H1 (cell line): ENCODE results near the gene FASTKD1. TPM values are rescaled to one million over a fixed set of nuclear protein-coding genes. Genes with fewer than 3 reads are reported as not detected.

ENCODE experiments used
- CTCF ChIA-PET: fragments of 300-600 bp; sonication (Branson Sonifier 250); formaldehyde crosslinking; loops from one replicate; lab custom pipeline; 2021; ENCODE audit not compliant: partially characterized antibody; lab: Charles Lee
- POLR2A ChIA-PET: fragments of 300-600 bp; sonication (Branson Sonifier 250); formaldehyde crosslinking; loops from one replicate; lab custom pipeline; 2021; ENCODE audit warnings: inconsistent platforms; ENCODE audit not compliant: partially characterized antibody; lab: Charles Lee
- DNase-seq, 2 experiments: peaks; one replicate each; pipeline versions ENCODE4 v3.0.0 to v3.0.0-alpha.2; 2010 to 2022; ENCODE audit warnings: low spot score in 2 of 2, low read depth in 1 of 2, mixed read lengths in 1 of 2
- FAIRE-seq: peaks from 2 replicates; lab custom pipeline; 2011; peaks lifted over from hg19 to GRCh38; lab: Jason Lieb, UNC
- H2AFZ ChIP-seq: 2 replicates; pipeline ENCODE4 v1.8.1; 2012; ENCODE audit warnings: low read length, inconsistent platforms
- H2AK5ac ChIP-seq: 2 replicates; pipeline ENCODE4 v1.6.1; 2013; ENCODE audit warnings: low read depth, low read length
- H2BK120ac ChIP-seq: replicated peaks from 2 replicates; pipeline ENCODE3; 2013; ENCODE audit warnings: low read depth, low read length, inconsistent platforms
- H2BK12ac ChIP-seq: 2 replicates; pipeline ENCODE4 v1.6.1; 2013; ENCODE audit warnings: low read depth, low read length
- H2BK15ac ChIP-seq: 2 replicates; pipeline ENCODE4 v1.6.1; 2013; ENCODE audit warnings: low read length
- H2BK20ac ChIP-seq: 2 replicates; pipeline ENCODE4 v1.6.1; 2013; ENCODE audit warnings: low read length
- H2BK5ac ChIP-seq: 2 replicates; pipeline ENCODE4 v1.6.1; 2013; ENCODE audit warnings: low read depth, low read length
- H3K14ac ChIP-seq: 2 replicates; pipeline ENCODE4 v1.6.1; 2013; ENCODE audit warnings: inconsistent platforms; ENCODE audit not compliant: insufficient read length
- H3K18ac ChIP-seq: 2 replicates; pipeline ENCODE4 v1.6.1; 2013; ENCODE audit warnings: low read length; ENCODE audit errors: extremely low read depth
- H3K23ac ChIP-seq: 2 replicates; pipeline ENCODE4 v1.6.1; 2013; ENCODE audit warnings: inconsistent platforms; ENCODE audit not compliant: insufficient read length
- H3K23me2 ChIP-seq: 2 replicates; pipeline ENCODE4 v1.6.1; 2013; ENCODE audit warnings: low read depth, low read length
- H3K27ac ChIP-seq: 2 replicates; pipeline ENCODE4 v1.6.1; 2011; ENCODE audit warnings: low read depth, low read length, inconsistent platforms
- H3K27me3 ChIP-seq, 4 experiments: replicated peaks in 1 of 4; 1 replicate in 1 of 4; 2 replicates in 3 of 4; pipeline versions ENCODE4 v1.6.1 to v1.8.1; 2011 to 2013; ENCODE audit warnings: low read length in 3 of 4, mild to moderate bottlenecking in 3 of 4, inconsistent platforms in 2 of 4, mixed read lengths in 2 of 4, moderate library complexity in 1 of 4; ENCODE audit not compliant: control insufficient read depth in 3 of 4, insufficient read depth in 3 of 4; ENCODE audit errors: extremely low read depth in 1 of 4
- H3K36me3 ChIP-seq, 4 experiments: 2 replicates each; pipeline versions ENCODE4 v1.6.1 to v1.8.1; 2011 to 2013; ENCODE audit warnings: mild to moderate bottlenecking in 4 of 4, low read length in 3 of 4, moderate library complexity in 2 of 4, control low read depth in 1 of 4, inconsistent platforms in 1 of 4; ENCODE audit not compliant: insufficient read depth in 4 of 4, control insufficient read depth in 2 of 4
- H3K4ac ChIP-seq: replicated peaks from 2 replicates; pipeline ENCODE3; 2013; ENCODE audit warnings: low read length, low read depth, mixed read lengths, inconsistent platforms; ENCODE audit not compliant: insufficient read length
- H3K4me1 ChIP-seq, 4 experiments: replicated peaks in 1 of 4; 1 replicate in 1 of 4; 2 replicates in 3 of 4; pipeline versions ENCODE4 v1.6.1 to v1.8.1; 2011 to 2013; ENCODE audit warnings: low read length in 3 of 4, inconsistent platforms in 2 of 4, mixed read lengths in 1 of 4; ENCODE audit not compliant: insufficient read depth in 4 of 4, control insufficient read depth in 3 of 4
- H3K4me2 ChIP-seq, 2 experiments: 2 replicates each; pipeline versions ENCODE4 v1.6.1 to v1.8.1; 2011 to 2013; ENCODE audit warnings: low read depth in 2 of 2, low read length in 2 of 2, control low read depth in 1 of 2, inconsistent platforms in 1 of 2, mild to moderate bottlenecking in 1 of 2; ENCODE audit not compliant: insufficient read depth in 1 of 2
- H3K4me3 ChIP-seq, 4 experiments: fragments of 200-600, 300-600 bp in 1 of 4; sonication (generic), shearing (Covaris generic), sonication (Bioruptor Twin) in 1 of 4; 2 replicates each; pipeline versions ENCODE4 v1.5.1 to v1.8.1; 2011 to 2016; ENCODE audit warnings: low read length in 4 of 4, low read depth in 3 of 4, control low read depth in 2 of 4, inconsistent platforms in 2 of 4, mild to moderate bottlenecking in 2 of 4, mixed read lengths in 1 of 4, moderate library complexity in 1 of 4; ENCODE audit not compliant: insufficient read depth in 2 of 4; ENCODE audit errors: extremely low read depth in 1 of 4
- H3K56ac ChIP-seq: replicated peaks from 2 replicates; pipeline ENCODE3; 2013; ENCODE audit warnings: low read depth, mild to moderate bottlenecking, mixed read lengths, low read length, inconsistent platforms; ENCODE audit not compliant: insufficient read length
- H3K79me1 ChIP-seq: 2 replicates; pipeline ENCODE4 v1.6.1; 2013; ENCODE audit warnings: low read depth, low read length, control low read depth
- H3K79me2 ChIP-seq, 2 experiments: 2 replicates each; pipeline versions ENCODE4 v1.6.1 to v1.8.1; 2012 to 2013; ENCODE audit warnings: low read length in 2 of 2, mild to moderate bottlenecking in 2 of 2, inconsistent platforms in 1 of 2; ENCODE audit not compliant: insufficient read depth in 2 of 2, control insufficient read depth in 1 of 2
- H3K9ac ChIP-seq, 4 experiments: replicated peaks in 1 of 4; 1 replicate in 1 of 4; 2 replicates in 3 of 4; pipeline versions ENCODE4 v1.6.1 to v1.8.1; 2011 to 2013; ENCODE audit warnings: low read depth in 3 of 4, low read length in 3 of 4, control low read depth in 2 of 4, mild to moderate bottlenecking in 2 of 4, moderate library complexity in 2 of 4, inconsistent platforms in 1 of 4; ENCODE audit errors: extremely low read depth in 1 of 4
- H3K9me3 ChIP-seq, 2 experiments: 2 replicates each; pipeline versions ENCODE4 v1.6.1 to v1.8.1; 2012 to 2013; ENCODE audit warnings: mild to moderate bottlenecking in 2 of 2, moderate library complexity in 2 of 2, control low read depth in 1 of 2, inconsistent platforms in 1 of 2, low read depth in 1 of 2, low read length in 1 of 2, mixed read lengths in 1 of 2; ENCODE audit not compliant: insufficient read depth in 2 of 2
- H4K20me1 ChIP-seq, 2 experiments: replicated peaks in 1 of 2; 2 replicates each; pipeline versions ENCODE3 to v1.8.1; 2011 to 2013; ENCODE audit warnings: inconsistent platforms in 2 of 2, low read length in 2 of 2, mild to moderate bottlenecking in 1 of 2; ENCODE audit not compliant: insufficient read depth in 2 of 2, control insufficient read depth in 1 of 2
- H4K5ac ChIP-seq: 2 replicates; pipeline ENCODE4 v1.6.1; 2013; ENCODE audit warnings: low read length, low read depth, mixed read lengths, inconsistent platforms; ENCODE audit not compliant: insufficient read length
- H4K8ac ChIP-seq: 2 replicates; pipeline ENCODE4 v1.8.0; 2013; ENCODE audit warnings: mild to moderate bottlenecking, moderate library complexity, low read length, inconsistent platforms; ENCODE audit not compliant: insufficient read depth; ENCODE audit errors: extremely low read depth
- H4K91ac ChIP-seq: replicated peaks from 2 replicates; pipeline ENCODE3; 2013; ENCODE audit warnings: low read length, mixed read lengths, inconsistent platforms; ENCODE audit not compliant: insufficient read length
- ATF2 ChIP-seq: IDR thresholded peaks from 2 replicates; pipeline ENCODE4 v1.6.1; 2012; ENCODE audit warnings: low read length, inconsistent platforms
- CTBP2 ChIP-seq: IDR thresholded peaks from 2 replicates; pipeline ENCODE4 v1.7.0; 2011; ENCODE audit warnings: borderline replicate concordance, mild to moderate bottlenecking, moderate library complexity, mixed read lengths, low read length; ENCODE audit not compliant: insufficient read depth, insufficient read length
- EZH2 ChIP-seq: fragments of 200-600 bp; sonication (generic); IDR thresholded peaks from 2 replicates; pipeline ENCODE4 v1.7.1; 2012; ENCODE audit warnings: low read depth, mild to moderate bottlenecking, moderate library complexity, low read length, inconsistent platforms; ENCODE audit not compliant: severe bottlenecking
- JUND ChIP-seq: IDR thresholded peaks from 2 replicates; pipeline ENCODE4 v1.6.1; 2011; ENCODE audit warnings: mild to moderate bottlenecking, improper control_type of control experiment, low read length
- KDM1A ChIP-seq: fragments of 200-600, 300-600 bp; sonication (generic); IDR thresholded peaks from 2 replicates; pipeline ENCODE4 v1.7.1; 2016; ENCODE audit warnings: mild to moderate bottlenecking, low read length, borderline replicate concordance
- POLR2AphosphoS5 ChIP-seq: IDR thresholded peaks from 2 replicates; pipeline ENCODE4 v1.6.1; 2011; ENCODE audit warnings: low read depth, low read length
- SIX5 ChIP-seq: IDR thresholded peaks from 2 replicates; pipeline ENCODE4 v1.6.1; 2011; ENCODE audit warnings: mild to moderate bottlenecking, low read depth, low read length
- ZNF274 ChIP-seq: IDR thresholded peaks from 2 replicates; pipeline ENCODE4 v1.7.0; 2012; ENCODE audit warnings: low read length, borderline replicate concordance; ENCODE audit errors: extremely low read depth
- WGBS, 2 experiments: shearing (Covaris generic) in 1 of 2; methylation state at CpG; one replicate each; pipeline versions ENCODE4 v1.1.6 to v1.1.7; 2013 to 2015; ENCODE audit warnings: low lambda C conversion rate in 2 of 2, mixed read lengths in 2 of 2, inconsistent platforms in 1 of 2, low coverage in 1 of 2, missing lambda C conversion rate in 1 of 2; ENCODE audit not compliant: insufficient replicate concordance in 2 of 2, insufficient coverage in 1 of 2, insufficient read length in 1 of 2; ENCODE audit errors: extremely low coverage in 1 of 2, missing lambda C conversion rate in 1 of 2; 5-methylcytosine and 5-hydroxymethylcytosine counted together
- polyA plus RNA-seq, 7 experiments: library from polyadenylated mRNA; depleted of rRNA in 3 of 7; stranded (reverse) in 5 of 7; unstranded in 2 of 7; fragments of >200 nt in 5 of 7; fragments of 200-250 nt in 2 of 7; gene quantifications; 1 replicate in 5 of 7; 2 replicates in 1 of 7; 4 replicates in 1 of 7; pipeline versions ENCODE4 v1.2.1 to v1.2.3, GENCODE V29; 2011 to 2013; ENCODE audit warnings: missing spikeins in 2 of 7, mixed read lengths in 2 of 7
- total RNA-seq: library from RNA; stranded (reverse); fragmentation: NEBNext Ultra II Directional; extraction: Animal tissue kit (Norgen Biotek cat#: 25700); gene quantifications from 2 replicates; pipeline ENCODE4 v1.2.1, GENCODE V29; 2021

The FASTKD1 gene
- total and polyA plus RNA-seq, 2 of the 8 experiments (the other 6 are each of a cell fraction or from before 2014, with no cell fraction given) = 18.7 to 70.8 TPM

DNA sequence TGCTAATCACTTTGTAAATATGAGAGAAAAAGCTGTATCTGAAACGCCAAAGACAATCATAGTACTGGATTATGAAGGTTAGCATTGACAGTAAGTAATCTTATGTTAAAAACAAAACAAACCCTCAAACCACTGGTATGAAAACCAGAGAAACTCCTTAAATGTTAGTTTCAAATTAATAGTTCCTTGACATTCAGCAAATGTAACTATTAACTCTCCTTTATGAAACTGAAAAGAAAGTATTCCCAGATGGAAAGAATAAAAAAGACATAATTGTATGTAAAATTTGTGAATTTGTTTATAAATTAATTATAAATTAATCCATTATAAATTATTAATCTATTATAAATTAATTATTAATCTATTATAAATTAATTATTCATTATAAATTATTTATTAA, 12.3 kb downstream of the FASTKD1 start:
- no peak overlapping the region for H3K14ac ChIP-seq
- no peak overlapping the region for H3K4me2 ChIP-seq
- H3K79me1 ChIP-seq = no peaks in the 10 kb centered on the region
- H4K8ac ChIP-seq = no peak overlapping the region
- H2BK20ac ChIP-seq = no peak overlapping the region
- no peaks in the 10 kb centered on the region for H3K79me2 ChIP-seq
- H3K27ac ChIP-seq = no peak overlapping the region
- H4K5ac ChIP-seq = no peak overlapping the region
- no peak for FAIRE-seq
- no peak overlapping the region for H3K9ac ChIP-seq
- no peak overlapping the region for H3K23ac ChIP-seq
- H3K4me3 ChIP-seq = no peak overlapping the region
- POLR2A ChIA-PET = interaction anchor here (1.2 kb wide), 1 partner anchor 11 kb away, joined by 3 read pairs; no protein-coding TSS in a partner anchor
- H2AK5ac ChIP-seq = no peak overlapping the region
- DNase-seq = no peak
- H3K4ac ChIP-seq = no peak overlapping the region
- H3K23me2 ChIP-seq = no peaks in the 10 kb centered on the region
- WGBS, 2 experiments = 95% methylated on average over 1 of the region's 1 CpG; no CpG with 5 or more reads in 1 of the 2 experiments
- TF ChIP-seq SIX5 (no peak), EZH2 (no peak), POLR2AphosphoS5 (no peak), CTBP2 (no peak), KDM1A (no peak), ZNF274 (no peak), JUND (no peak), ATF2 (no peak)
- TF ChIP-seq, all 59 proteins: peak for 0
- peaks cover 0 to 2% of the 10 kb centered on the region in 2 experiments for H4K20me1 ChIP-seq
- H3K4me1 ChIP-seq = no peaks in the 10 kb centered on the region
- H2BK15ac ChIP-seq = no peak overlapping the region
- H2BK120ac ChIP-seq = no peak overlapping the region
- H3K27me3 ChIP-seq = no peaks in the 10 kb centered on the region
- no peaks in the 10 kb centered on the region for H3K9me3 ChIP-seq
- no peak overlapping the region for H2BK12ac ChIP-seq
- no peak overlapping the region for H3K18ac ChIP-seq
- H3K56ac ChIP-seq = no peak overlapping the region
- H3K36me3 ChIP-seq = peaks cover 0 to 27% (median 2%) of the 10 kb centered on the region in 4 experiments; a peak in 3 of 8 replicates
- CTCF ChIA-PET = no interaction called here
- no peak overlapping the region for H4K91ac ChIP-seq
- no peak overlapping the region for H2BK5ac ChIP-seq
- no peak overlapping the region for H2AFZ ChIP-seq
